Measurements from ENCODE around the gene LARP6.
"Not testable (repeated sequence)": the region's sequence is repeated elsewhere in the genome, so short reads cannot be mapped to it uniquely, and the experiment has no call there.

LARP6 gene

DNA sequence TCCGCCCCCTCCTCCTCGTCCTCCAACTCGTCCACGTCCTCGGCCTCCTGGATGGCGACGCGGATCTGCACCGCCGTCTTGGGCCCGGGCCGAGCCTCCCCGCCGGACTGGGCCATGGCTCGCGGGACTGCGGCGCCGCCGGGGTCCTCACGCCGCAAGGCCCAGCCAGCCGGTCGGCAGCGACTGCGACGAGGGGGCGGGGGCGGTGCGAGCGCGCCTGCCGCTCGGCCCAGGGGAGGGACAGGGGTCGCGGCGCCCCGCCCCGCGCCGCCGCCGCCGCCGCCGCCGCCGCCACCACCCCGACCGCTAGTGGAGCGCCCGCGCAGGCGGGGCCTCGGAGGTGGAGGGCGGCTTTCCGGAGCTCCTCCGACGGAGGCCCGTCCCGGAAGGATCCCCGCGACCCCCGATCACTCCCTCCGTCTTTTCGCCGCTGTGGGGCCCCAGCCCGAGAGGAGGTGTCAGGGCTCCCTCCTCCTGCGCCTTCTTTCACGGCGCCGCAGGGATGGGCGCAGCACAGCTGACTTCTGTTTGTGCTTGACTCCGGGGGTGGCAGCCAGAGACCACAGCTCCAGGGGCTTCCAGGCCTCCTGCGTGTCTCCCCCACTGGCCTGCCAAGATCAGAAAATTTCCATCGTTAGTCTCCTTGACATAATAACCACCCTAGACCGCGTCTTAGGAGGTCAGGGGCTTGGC is at the start of gene LARP6:
LARP6 (minus strand) TSS at position 185 of the 693 bp plus-strand sequence; CDS start at position 116, 69 bp downstream.
- peak in 1 of 2 donors; percentile 20 for DNase-seq (ENCODE audit: low read depth in 2 of 2)

DNA sequence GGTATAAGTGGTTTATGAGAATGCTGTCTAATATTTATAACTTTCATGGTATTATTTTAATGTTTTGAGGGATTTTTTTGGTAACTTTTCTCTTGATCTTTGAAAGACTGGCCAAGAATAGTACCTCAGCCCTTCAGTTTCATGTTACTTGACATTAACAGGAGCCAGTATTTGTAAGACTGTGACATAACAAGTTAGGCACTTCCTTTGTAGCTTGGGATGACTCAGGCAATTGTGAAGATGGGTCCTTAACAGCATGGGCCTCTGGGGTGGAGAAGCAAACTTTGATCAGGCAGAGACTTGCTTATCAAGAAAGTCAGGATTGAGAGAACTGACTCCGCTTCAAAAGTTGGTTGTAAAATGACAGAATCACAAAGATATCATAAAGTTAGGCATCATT is 48.1 kb upstream of the LARP6 start:
- no peak for DNase-seq (ENCODE audit: low read depth in 2 of 2)

DNA sequence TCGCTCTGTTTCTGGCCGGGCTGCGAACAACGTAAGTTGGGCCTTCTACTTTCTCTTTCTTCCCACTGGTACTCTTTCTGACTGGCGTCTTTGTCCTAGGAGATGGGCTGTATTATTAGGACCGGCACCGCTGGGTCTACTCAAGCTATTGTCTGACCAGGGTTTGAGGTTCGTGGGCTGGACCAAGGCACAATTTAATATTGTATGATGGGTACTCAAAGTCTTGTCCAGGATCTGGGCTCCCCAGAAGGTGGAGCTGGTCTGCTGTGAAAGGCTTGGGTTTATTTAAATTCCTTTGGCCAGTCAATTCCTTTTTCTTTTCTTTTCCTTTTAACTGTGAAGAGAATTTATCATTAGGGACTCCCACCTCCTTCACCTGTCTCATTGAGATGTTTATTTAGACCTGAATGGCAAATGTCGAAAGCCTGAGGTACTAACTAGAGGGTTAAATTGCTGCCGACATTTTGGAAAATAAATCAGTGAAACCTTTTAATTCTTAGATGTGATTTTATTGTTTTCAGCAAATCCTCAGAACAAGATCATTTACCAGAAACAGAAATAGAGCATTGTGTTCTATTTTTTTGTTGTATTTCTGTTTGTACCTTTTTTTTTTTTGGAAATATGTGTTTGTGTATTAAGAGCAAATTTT is 39.1 kb upstream of the LARP6 start:
- no peak for DNase-seq (ENCODE audit: low read depth in 2 of 2)

DNA sequence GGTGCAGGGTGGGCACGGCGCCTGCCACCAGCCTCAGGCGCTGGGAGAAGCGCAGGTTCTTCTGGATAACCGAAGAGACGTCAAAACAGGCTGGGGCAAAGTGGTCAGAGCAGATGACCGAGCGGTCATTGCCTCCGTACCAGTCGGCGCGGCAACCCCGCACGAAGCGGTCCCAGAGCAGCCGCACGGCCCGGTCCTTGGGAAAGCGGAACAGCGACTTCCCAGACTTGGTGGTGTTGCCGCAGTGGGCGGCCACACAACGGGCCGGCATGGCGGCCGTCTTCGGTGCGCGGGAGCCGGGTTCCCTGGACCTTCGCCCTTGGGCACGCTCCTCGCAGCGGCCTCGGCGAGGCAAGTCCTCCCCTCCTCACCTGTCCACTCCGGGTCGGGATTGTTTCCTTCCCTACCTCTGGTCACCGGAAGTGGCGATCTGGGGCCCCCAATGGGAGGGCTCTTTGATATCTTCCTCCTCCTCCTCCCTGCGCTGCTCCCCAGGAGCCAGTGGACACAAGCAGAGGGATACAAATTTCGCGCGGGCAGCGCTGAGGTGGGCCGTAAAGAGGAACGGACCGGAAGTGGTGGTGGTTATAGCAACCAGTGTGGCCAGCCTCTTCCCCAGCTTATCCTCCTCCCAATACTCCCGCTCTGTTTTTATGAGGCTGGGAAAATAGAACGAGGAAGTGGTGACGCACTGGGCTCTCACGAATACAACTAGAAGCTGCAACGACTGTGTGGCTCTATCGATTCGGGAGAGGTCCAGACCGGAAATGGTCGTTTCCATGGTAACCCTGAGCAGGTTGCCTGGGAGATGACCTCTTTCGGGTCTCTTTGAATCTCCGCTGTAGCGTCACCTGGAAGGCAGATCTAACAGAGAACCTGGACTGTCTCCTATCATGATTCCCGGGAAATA is 38.3 kb upstream of the LARP6 start, which contains the start of the genes LRRC49 and THAP10:
LRRC49 (plus strand) TSS at position 825 of the 910 bp plus-strand sequence; CDS start at position 894, 69 bp downstream.
THAP10 (minus strand) TSS at position 432 of the 910 bp plus-strand sequence; CDS start at position 271, 161 bp downstream.
- no peak for DNase-seq (ENCODE audit: low read depth in 2 of 2)

DNA sequence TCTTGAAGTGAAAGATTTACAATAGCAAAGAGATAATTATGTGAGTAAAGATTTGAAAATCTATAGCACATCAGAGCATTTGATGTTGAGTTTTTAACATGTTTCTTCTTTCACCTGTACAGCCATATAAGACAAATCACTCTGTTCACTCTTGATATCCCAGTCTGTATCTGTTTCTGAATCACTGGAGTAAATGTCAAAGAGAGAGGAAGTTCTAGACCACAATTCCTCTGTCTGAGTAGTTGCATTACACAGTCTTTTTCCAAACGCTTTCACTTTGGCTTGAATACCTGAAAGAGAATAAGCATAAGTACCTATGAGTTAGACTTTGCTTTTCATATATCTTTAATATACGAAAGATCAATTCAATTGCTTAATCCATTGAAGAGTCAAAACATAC is 28.4 kb upstream of the LARP6 start:
- no peak for DNase-seq (ENCODE audit: low read depth in 2 of 2)

DNA sequence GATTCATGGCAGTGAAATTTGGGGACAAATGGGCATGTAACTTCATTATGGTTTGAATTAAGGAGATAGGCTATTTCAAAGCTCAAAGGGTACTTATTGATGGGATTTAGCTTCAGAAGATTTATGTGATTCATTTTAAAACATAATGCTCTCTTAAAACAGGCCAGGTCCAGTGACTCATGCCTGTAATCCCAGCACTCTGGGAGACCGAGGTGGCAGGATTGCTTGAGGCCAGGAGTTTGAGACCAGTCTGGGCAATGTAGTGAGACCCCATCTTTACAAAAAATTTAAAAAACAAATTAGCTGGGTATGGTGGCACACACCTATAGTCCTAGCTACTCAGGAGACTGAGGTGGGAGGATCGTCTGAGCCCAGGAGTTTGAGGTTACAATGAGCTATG is 26.8 kb upstream of the LARP6 start:
- no peak for DNase-seq (ENCODE audit: low read depth in 2 of 2)

DNA sequence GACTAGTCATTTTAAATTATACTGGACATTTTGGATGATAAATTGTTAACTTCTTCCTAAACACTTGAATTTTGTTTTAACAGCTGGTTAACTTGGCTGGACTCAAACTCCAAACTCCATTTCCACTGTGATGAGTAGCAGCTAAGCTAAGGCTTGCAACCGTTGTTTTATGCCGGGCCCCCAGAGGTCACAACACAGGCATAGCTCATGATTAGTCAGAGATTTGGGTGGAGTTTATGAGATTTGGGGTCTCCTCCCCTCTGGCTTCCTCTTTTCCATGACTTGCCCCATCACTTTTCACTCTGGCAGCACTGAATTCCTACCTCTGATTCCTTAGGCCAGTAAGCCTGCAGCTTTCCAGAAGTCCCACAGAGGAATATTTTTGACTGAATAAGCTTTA is 25.4 kb upstream of the LARP6 start:
- DNase-seq (ENCODE audit: low read depth in 2 of 2) = no peak

DNA sequence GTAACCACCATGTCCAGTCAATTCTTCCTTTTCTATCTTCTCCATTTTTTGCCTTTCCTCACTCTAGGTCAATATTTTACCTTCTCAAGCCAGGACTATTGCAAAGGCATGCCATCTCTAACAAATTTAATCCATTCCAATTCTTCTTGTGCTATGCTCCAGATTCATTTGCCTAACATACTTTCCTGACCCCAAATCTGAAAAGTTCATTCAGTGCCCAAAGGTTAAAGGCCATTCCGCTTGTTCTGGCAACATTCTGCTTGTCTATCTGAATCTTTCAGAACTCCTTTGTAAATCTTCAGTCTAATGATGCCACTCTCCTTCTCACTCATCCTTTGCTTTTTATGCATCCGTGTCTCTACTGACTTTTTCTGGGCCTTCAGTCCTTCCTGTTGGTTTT is 22.7 kb upstream of the LARP6 start:
- DNase-seq (ENCODE audit: low read depth in 2 of 2) = no peak

DNA sequence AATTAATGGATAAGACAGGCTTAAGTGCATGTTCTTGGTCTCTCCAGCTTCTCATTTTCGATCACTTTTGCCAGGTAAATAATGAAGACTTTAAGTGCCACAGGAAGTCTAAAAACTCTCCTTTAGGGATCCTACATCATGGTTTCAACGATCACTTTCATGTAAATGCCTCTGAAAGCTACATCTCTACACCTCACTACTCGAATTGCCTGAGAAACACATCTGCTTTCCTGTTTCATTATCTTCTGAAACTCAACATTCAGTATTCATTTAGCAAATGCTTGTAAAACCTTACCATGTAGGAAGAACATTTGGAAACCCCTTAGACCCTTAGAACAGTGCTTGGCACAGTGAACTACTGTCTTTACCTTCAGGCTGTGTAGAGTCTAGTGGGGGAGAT is 22.1 kb upstream of the LARP6 start:
- DNase-seq (ENCODE audit: low read depth in 2 of 2) = no peak

DNA sequence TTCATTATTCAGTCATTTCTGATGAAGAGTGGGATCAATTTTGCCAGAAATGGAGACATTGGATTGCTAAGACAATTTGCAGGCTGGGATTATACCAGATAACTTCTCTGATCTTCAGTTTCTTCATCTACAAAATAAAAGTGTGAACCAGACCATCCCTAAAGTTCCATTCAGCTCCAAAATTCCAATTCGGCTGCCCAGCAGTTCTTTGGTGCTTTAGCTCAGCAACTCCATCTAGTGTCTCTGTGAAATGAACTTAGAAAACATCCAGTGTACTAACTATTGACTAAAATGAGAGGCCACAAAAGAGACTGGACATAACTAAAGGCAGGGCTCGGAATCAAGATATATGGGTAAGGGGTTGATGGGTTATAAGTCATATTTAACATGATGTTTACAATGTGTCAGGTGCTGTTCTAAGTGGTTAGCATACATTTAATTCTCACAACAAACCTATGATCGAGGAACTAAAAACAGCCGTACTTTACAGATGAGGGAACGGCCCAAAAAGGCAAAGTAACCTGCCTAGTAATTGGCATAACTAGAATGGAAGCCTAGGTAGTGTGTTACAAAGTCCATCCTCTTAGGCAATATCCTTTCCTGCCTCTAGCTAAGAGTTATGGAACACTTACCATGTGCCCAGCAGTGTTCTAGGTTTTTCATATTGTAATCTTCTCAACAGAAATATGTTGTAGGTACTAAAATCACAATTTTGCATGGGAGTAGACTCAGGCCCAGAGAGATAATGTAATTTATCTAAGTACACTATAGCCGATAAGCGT is 21.2 kb upstream of the LARP6 start:
- no peak for DNase-seq (ENCODE audit: low read depth in 2 of 2)

DNA sequence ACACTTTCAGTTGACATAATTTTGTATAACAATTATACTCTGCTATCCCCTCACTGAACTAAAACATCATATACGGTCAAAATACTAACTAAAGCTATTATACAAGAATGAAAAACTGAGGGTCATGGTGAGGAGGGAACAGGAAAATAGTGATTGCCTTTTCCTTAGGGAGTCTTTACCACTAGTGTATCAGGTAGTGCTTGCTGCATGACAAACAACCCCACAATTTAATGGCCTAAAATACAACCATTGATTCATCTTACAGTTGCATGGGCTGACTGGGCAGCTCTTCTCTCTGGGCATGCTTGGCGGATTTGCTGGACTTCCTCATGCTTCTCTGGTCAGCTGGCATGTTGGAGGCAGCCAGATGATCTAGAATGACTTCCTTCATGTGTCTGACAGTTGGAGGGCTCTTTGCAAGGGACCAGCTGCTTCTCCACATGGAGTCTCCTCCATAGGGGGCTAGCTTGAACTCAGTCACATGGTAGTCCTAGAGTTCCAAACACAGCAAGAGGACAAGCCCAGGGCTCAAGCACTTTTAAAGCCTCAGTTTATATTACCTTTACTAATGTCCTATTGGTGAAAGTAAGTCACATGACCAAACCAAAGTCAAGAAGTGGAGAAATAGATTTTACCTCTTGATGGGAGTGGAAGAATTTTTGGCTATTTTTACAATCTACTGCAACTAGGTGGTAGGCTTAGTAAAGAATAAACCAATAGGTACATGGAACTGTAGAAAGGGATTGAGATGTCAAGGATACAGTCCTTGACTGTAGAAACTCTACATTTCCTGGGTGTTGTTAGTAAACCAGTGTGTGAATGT is 19.5 kb upstream of the LARP6 start:
- DNase-seq (ENCODE audit: low read depth in 2 of 2) = no peak

DNA sequence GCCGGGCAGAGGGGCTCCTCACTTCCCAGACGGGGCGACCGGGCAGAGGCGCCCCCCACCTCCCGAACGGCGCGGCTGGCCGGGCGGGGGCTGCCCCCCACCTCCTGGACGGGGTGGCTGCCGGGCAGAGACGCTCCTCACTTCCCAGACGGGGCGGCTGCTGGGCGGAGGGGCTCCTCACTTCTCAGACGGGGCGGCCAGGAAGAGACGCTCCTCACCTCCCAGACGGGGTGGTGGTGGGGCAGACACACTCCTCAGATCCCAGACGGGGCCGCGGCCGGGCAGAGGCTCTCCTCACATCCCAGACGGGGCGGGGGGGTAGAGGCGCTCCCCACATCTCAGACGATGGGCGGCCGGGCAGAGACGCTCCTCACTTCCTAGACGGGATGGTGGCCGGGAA is 17.5 kb upstream of the LARP6 start:
- not testable (repeated sequence) for DNase-seq (ENCODE audit: low read depth in 2 of 2)

DNA sequence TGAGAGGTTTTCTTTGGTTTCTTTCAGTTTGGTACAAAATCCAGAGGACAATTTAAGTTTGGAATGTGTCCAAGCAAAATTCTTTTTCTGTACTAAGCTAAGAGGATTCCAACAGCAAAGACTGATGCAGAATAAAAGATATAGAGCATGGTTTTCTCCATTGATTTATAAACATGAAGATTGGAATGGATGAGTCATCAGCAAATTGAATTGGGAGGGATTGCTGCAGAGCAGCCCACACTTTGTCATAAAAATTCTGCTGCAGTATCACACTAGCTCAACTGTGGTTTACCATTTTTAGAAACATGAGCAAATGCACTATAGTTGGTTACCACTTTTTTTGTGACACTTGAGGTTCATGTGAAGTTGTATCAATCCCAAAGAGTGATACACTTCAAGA is 16.1 kb upstream of the LARP6 start:
- DNase-seq (ENCODE audit: low read depth in 2 of 2) = no peak

DNA sequence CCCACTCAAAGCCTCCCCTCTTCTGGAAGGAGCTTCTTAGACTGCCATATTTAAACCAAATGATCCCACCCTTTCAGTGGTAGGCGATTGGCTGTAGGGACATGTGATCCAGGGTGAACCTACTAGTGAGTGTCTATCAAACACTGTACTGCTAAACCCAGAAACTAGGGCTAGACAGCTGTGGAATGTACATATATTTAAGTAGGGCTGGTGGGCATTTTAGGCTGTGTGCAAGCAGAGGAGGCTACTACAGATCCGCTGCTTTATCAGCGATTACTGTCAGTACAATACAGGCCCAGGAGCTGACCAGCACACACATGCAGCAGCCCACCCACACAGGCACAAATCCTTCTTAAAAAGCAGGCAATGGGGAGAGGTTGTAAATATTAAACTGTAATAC is 15.4 kb upstream of the LARP6 start:
- DNase-seq (ENCODE audit: low read depth in 2 of 2) = no peak

DNA sequence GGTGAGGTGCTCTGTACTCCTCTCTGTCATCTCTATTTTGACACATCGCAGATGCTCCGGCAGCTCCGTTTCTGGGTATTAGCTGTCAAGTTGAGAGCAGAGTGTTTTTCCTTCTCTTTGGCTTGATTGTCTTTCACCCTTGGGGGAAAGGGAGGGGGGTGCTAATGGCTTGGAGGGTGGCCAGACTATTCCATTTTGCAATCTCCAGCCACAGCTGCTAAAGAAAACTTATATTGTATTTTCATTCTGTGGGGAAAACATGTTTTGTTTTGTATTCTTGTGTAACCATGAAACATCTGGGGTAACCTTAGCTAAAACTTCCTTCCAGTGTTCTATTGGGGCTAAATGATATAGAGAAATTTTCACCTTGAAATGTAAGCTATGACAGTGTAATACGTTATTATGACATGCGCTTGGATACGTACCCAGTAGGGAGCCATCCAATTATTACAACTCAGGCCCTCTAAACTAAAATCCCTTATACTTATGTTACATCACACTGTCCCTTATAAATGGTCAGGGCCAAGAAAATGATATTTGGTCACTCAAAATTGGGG is 14.0 kb upstream of the LARP6 start:
- no peak for DNase-seq (ENCODE audit: low read depth in 2 of 2)

DNA sequence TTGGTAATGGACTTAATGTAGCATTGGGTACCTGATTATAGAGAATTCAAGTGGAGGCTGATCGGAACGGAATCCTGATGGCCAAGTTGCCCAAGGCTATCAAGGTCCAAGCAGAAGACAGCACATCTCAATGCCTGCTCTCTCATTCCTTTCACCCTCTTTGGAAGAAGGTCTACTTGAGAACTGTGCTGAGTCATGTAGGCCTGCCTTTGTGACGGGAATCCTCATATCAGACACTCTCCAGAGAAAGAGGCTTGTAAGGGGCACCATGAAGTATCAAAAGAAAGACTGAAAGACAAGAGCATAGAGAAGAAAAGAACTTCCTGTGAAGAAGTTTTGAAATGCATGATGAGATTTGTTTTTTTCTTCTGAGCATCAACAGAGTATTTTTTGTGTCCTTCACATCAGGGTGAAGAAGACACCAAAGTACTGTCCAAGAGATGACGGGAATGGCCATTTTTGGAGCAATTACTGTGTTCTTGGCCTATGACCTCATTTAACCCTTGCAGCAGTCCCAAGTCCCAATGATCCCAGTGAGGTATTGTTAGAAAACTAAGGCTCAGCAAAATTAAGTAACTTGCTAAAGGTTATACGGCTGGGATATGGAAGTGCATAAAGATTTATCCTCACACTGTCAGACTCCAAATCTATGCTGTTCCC is 13.2 kb upstream of the LARP6 start:
- no peak for DNase-seq (ENCODE audit: low read depth in 2 of 2)

DNA sequence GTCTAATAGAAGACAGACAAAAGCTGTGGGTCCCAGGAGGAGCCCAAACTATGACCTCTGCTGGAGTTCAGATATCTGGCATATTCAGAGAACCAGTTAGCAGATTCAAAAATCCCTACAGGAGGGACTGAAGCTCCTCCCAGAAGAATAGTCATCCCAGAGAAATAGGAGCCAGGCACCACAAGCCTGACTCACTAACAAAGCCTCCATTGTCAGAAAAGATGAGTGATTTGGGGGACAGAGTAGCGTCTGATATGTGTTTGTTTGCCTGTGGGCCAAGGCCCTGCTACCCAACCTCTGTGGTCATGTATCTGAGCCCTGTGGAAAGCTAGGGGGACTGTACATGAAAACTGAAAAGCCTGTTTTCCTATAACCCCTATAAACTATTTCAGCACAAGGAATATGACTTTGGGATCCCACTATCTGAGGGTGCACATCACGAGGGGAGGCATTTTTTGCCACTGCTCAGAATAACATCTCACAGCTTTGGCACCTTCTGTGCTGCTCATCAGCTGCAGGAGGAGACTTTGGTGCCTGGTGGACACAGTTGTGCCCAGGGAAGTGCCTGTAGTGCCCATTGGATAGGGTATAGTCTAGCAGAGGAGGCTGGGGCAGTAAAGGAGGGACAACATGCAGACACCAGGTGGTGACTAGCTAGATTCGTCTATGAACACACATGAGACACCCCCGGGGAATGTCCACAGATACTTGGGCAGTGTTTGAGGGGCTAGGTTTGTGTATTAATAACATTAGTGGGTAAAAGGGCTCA is 9.7 kb upstream of the LARP6 start:
- no peak for DNase-seq (ENCODE audit: low read depth in 2 of 2)

DNA sequence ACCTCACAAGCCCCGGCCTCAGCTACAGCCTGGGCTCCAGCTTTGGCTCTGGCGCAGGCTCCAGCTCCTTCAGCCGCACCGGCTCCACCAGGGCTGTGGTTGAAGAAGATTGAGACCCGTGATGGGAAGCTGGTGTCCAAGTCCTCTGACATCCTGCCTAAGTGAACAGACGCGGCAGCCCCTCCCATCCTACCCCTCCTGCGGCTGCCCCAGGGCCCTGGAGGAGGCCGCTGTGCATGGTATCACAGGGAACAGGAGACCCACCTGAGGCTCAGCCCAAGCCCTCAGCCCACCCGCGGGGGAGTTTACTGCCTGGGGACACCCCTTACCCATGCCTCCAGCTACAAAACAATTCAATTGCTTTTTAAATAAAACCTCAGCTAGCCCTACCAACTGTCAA is 6.0 kb upstream of the LARP6 start:
- DNase-seq (ENCODE audit: low read depth in 2 of 2) = no peak

DNA sequence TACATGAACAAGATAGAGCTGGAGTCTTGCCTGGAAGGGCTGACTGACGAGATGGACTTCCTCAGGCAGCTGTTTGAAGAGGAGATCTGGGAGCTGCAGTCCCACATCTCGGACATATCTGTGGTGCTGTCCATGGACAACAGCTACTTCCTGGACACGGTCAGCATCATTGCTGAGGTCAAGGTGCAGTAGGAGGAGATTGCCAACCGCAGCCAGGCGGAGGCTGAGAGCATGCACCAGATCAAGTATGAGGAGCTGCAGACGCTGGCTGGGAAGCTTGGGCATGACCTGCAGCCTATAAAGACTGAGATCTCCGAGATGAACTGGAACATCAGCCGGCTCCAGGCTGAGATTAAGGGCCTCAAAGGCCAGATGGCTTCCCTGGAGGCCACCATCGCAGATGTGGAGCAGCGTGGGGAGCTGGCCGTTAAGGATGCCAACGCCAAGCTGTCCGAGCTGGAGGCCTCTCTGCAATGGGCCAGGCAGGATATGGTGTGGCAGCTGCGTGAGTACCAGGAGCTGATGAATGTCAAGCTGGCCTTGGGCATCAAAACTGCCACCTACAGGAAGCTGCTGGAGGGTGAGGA is 5.5 kb upstream of the LARP6 start:
- no peak for DNase-seq (ENCODE audit: low read depth in 2 of 2)

All from stimulated activated CD8-positive, alpha-beta memory T cell treated with anti-CD3 and anti-CD28 coated beads, Interleukin-7, amount 100 ng/mL, for 4 hours (primary cell).